ENCODE data around the gene POC1A.
"Not testable (repeated sequence)": the region's sequence is repeated elsewhere in the genome, so short reads cannot be mapped to it uniquely, and the experiment has no call there.

DNA sequence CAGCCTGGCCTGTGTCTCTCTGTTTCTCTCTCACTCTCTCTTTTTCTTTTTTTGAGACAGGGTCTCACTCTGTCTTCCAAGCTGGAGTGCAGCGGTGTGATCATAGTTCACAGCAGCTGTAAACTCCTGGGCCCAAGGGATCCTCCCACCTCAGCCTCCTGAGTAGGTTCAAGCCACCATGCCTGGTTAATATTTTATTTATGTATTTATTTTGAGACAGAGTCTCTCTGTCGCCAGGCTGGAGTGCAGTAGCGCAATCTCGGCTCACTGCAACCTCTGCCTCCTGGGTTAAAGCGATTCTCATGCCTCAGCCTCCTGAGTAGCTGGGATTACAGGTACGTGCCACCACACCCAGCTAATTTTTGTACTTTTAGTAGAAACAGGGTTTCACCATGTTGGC is 120.5 kb downstream of the POC1A start:
- TF ChIP-seq, protein P1, sequence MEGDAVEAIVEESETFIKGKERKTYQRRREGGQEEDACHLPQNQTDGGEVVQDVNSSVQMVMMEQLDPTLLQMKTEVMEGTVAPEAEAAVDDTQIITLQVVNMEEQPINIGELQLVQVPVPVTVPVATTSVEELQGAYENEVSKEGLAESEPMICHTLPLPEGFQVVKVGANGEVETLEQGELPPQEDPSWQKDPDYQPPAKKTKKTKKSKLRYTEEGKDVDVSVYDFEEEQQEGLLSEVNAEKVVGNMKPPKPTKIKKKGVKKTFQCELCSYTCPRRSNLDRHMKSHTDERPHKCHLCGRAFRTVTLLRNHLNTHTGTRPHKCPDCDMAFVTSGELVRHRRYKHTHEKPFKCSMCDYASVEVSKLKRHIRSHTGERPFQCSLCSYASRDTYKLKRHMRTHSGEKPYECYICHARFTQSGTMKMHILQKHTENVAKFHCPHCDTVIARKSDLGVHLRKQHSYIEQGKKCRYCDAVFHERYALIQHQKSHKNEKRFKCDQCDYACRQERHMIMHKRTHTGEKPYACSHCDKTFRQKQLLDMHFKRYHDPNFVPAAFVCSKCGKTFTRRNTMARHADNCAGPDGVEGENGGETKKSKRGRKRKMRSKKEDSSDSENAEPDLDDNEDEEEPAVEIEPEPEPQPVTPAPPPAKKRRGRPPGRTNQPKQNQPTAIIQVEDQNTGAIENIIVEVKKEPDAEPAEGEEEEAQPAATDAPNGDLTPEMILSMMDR (IDR thresholded peaks at IDR 0.05 in 2 of 3, conservative IDR thresholded peaks at IDR 0.05 in 1 of 3; ENCODE audit: control insufficient read depth in 2 of 3, extremely low read depth in 1 of 3, insufficient read depth in 1 of 3, low read depth in 3 of 3, low read length in 3 of 3), result not testable (repeated sequence)
- TF ChIP-seq POLR2A (IDR thresholded peaks at IDR 0.05; ENCODE audit: low read depth, low read length); ZNF384 (IDR thresholded peaks at IDR 0.05; ENCODE audit: borderline replicate concordance, low read depth, low read length); HDAC2 (IDR thresholded peaks at IDR 0.05); EZH2 (IDR thresholded peaks at IDR 0.05; ENCODE audit: borderline replicate concordance, control insufficient read depth, low read depth, low read length); POLR2AphosphoS5 (IDR thresholded peaks at IDR 0.05; ENCODE audit: low read length); EGR1 (IDR thresholded peaks at IDR 0.05; ENCODE audit: borderline replicate concordance in 1 of 2, low read depth in 2 of 2, low read length in 2 of 2): not testable (repeated sequence)

All from GM12878 (cell line).